ENCODE results near the gene DCAF12. TPM values are rescaled to one million over a fixed set of nuclear protein-coding genes. Genes with fewer than 3 reads are reported as not detected.

DCAF12 gene
- total and polyA plus RNA-seq, 2 of the 4 experiments (the other 2 are of a cell fraction) = 7.2 to 17.1 TPM

- H3K4me1 ChIP-seq (ENCODE audit: control insufficient read depth, insufficient read depth, low read length) = no peaks in the 10 kb centered on the region
- H3K79me1 ChIP-seq (ENCODE audit: low read depth in 1 of 2, low read length in 2 of 2) = no peaks in the 10 kb centered on the region
- ChIA-PET CTCF (interaction anchor here (0.6 kb wide), 1 partner anchor 212 kb away, joined by 9 read pairs; no protein-coding TSS in a partner anchor), POLR2A (ENCODE audit: unreplicated experiment) (interaction anchor here (0.6 kb wide), 1 partner anchor 61 kb away, joined by 5 read pairs; no protein-coding TSS in a partner anchor)
- no peaks in the 10 kb centered on the region for H3K36me3 ChIP-seq (ENCODE audit: control insufficient read depth, insufficient read depth, low read length)
- H3K23ac ChIP-seq (ENCODE audit: low read depth, low read length) = no peak overlapping the region
- no peak overlapping the region for H3K4me2 ChIP-seq (ENCODE audit: low read depth, low read length)
- H2BK5ac ChIP-seq (ENCODE audit: low read depth, low read length, poor library complexity, severe bottlenecking) = no peak overlapping the region
- no peak overlapping the region for H3K27ac ChIP-seq (ENCODE audit: insufficient read depth, low read length)
- no peaks in the 10 kb centered on the region for H3K27me3 ChIP-seq (ENCODE audit: control insufficient read depth, insufficient read depth, low read length)
- ATAC-seq (ENCODE audit: low read depth) = no peak
- no peak overlapping the region for H3K9ac ChIP-seq (ENCODE audit: low read depth, low read length)
- no peaks in the 10 kb centered on the region for H4K20me1 ChIP-seq (ENCODE audit: insufficient read depth, low read length)
- no peak for DNase-seq
- no peak overlapping the region for H3K56ac ChIP-seq (ENCODE audit: extremely low read depth, insufficient read depth, low read length)
- WGBS, 2 experiments (ENCODE audit: extremely low coverage in 2 of 2, insufficient read length in 1 of 2) = 90% methylated on average over 23 of the region's 30 CpGs; no CpG with 5 or more reads in 1 of the 2 experiments
- no peak overlapping the region for H4K5ac ChIP-seq (ENCODE audit: low read depth, low read length)
- in situ Hi-C loops (cut with MboI; ENCODE audit: low sequenced_read_pairs) = no loop called here
- no peaks in the 10 kb centered on the region for H3K9me1 ChIP-seq (ENCODE audit: insufficient read depth, low read length)
- TF ChIP-seq CTCF (conservative IDR thresholded peaks at IDR 0.05; ENCODE audit: low read depth, low read length) (no peak), MXI1 (IDR thresholded peaks at IDR 0.05; ENCODE audit: borderline replicate concordance, low read depth, low read length) (no peak), SMC3 (IDR thresholded peaks at IDR 0.05; ENCODE audit: low read depth, low read length) (no peak), USF2 (IDR thresholded peaks at IDR 0.05; ENCODE audit: low read depth, low read length) (no peak), RAD21 (IDR thresholded peaks at IDR 0.05; ENCODE audit: low read length) (no peak), MAZ (IDR thresholded peaks at IDR 0.05; ENCODE audit: borderline replicate concordance, low read depth, low read length) (no peak), CEBPB (IDR thresholded peaks at IDR 0.05; ENCODE audit: low read depth, low read length) (no peak), MAFK (IDR thresholded peaks at IDR 0.05; ENCODE audit: low read depth, low read length) (no peak), ELK1 (IDR thresholded peaks at IDR 0.05; ENCODE audit: borderline replicate concordance, low read depth, low read length) (no peak), NFE2L2 (IDR thresholded peaks at IDR 0.05; ENCODE audit: low read depth, low read length) (no peak), RCOR1 (IDR thresholded peaks at IDR 0.05; ENCODE audit: insufficient replicate concordance, low read length) (no peak), RFX5 (IDR thresholded peaks at IDR 0.05; ENCODE audit: low read depth, low read length) (no peak), POLR2A (IDR thresholded peaks at IDR 0.05; ENCODE audit: low read depth, low read length) (no peak), CHD1 (IDR thresholded peaks at IDR 0.05; ENCODE audit: low read depth, low read length) (no peak), BHLHE40 (IDR thresholded peaks at IDR 0.05; ENCODE audit: low read depth, low read length) (no peak), FOS (IDR thresholded peaks at IDR 0.05; ENCODE audit: low read depth, low read length) (no peak)
- H2BK15ac ChIP-seq (ENCODE audit: low read depth, low read length) = no peak overlapping the region
- no peak overlapping the region for H3K14ac ChIP-seq (replicated peaks; ENCODE audit: low read depth, low read length)
- no peak overlapping the region for H4K8ac ChIP-seq (ENCODE audit: low read depth in 2 of 2, low read length in 2 of 2)
- dilution Hi-C loops (cut with HindIII; ENCODE audit: low sequenced_read_pairs, unreplicated experiment) = no loop called here
- H2AFZ ChIP-seq (replicated peaks; ENCODE audit: low read length, poor library complexity) = no peak overlapping the region
- no peak overlapping the region for H2BK120ac ChIP-seq (ENCODE audit: low read depth, low read length)
- no peak overlapping the region for H3K18ac ChIP-seq (ENCODE audit: low read depth, low read length)
- no peak overlapping the region for H3K4ac ChIP-seq (ENCODE audit: low read depth, low read length)
- H2AK5ac ChIP-seq (ENCODE audit: low read depth, low read length) = no peak overlapping the region
- H3K9me3 ChIP-seq (ENCODE audit: control insufficient read depth, insufficient read depth, low read length) = no peaks in the 10 kb centered on the region
- no peak overlapping the region for H3K4me3 ChIP-seq (ENCODE audit: insufficient read depth, low read depth, low read length)
- BruUV-seq (replicated peaks) = no TSS peak
- H4K91ac ChIP-seq (ENCODE audit: insufficient read depth, low read depth, low read length) = no peak overlapping the region
- intact Hi-C loops (cut with micrococcal nuclease) = no loop called here
- no peak overlapping the region for H2BK20ac ChIP-seq (ENCODE audit: low read depth, low read length)
- no peak overlapping the region for H2AK9ac ChIP-seq (replicated peaks; ENCODE audit: low read depth, low read length, poor library complexity)
Observed at GRCh38 chr9:34134521-34134920, 8.0 kb upstream of the DCAF12 start.
